ENCODE results near the gene RPL10A.

The RPL10A gene

GRCh38 chr6:35493307-35493983, 25.2 kb downstream of the RPL10A start:
- no peak for DNase-seq

DNA sequence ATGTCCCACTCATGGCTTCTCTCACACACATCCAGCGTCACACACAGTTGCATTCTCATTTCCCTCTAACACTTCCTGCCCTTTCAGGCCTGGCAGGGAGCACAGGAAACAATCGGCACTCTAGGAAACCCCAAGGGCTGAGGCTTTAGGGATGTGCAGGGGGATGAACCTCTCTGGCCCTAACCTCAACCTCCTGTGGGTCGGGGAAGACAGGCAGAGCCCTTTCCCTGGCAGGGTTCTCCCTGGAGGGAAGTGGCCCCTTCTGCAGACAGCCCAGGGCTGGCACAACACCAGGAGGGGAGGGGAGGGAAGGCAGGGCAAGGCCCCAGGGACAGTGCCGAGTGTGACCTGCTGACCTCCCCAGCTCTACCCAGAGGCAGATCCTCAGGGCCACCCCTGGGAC, 26.0 kb downstream of the RPL10A start:
- DNase-seq = no peak

- DNase-seq = no peak
Observed at GRCh38 chr6:35495258-35496035, 27.2 kb downstream of the RPL10A start.

DNA sequence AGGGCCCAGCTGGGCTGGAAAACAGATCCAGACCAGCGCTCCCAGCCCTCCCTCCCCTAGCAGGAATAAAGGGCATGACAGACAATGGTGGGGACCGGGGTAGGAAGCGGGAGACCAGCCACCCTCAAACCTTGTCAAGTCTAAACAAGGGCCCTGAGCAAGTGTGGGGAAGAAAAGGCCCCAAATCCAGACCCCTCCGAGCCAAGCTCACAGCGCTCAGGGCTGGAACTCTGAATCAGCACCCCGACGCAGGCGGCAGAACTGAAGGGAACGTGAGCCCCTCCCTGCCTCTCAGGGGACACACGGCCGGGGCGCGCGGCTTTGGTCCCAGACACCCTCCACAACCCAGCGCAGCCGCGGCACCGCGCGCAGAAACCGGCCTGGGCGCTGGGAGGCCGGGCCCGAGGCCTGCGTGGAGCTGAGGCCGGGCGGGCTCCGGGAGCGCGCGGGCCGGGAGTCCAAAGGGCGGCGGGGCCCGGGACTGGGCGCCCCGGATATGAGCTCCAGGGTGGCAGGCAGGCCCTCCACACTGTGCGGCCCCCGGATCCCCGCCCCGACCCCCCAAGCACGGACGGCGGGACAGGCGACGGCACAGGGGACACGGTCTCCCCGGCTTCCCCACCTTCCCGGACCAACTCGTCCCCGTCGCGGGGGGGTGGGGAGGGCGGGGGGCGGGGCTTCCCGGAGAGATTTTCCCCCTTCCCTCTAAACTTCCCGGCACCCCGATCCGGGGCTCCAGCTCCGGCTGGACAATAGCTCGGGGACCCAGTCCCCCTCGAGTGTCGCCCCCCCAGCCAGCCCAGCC, 28.0 kb downstream of the RPL10A start:
- no peak for DNase-seq

DNA sequence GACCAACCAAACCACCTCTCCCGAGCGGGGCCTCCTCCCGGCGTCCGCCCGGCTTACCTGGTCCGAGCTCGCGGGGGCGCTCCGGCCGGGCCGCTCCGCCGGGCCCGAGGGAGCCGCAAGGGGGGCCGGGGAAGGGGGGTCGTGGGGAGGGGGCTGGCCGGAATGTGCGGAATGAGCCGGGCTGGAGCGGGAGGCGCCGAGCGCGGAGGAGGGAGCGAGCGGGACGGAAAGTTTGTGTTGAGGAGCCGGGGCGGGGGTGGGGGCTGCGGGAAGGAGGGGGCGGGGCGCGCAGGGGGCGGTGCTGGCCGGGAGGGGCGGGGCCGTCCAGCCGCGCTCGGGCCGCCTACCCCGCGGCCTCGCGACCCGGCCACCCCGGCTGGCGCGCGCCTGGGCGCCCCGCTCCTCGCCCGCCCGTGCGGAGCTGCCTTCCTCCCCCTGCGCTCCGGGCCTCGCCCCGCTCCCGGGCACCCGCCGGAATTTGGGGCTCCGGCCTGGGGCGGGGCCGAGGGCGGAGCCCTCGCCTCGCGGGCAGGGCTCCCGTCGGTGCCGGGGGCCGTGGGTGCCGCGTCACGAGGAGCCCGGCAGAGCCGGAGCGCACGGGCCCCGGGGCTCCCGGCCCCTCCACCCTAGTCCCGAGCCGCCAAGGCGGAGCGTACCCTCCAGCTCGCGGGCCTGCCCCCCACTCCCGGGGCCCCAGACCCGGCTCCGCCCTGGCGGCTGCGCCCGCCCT, 28.8 kb downstream of the RPL10A start, which contains the start of gene TEAD3:
TEAD3 (minus strand) TSS at position 239 of the 730 bp plus-strand sequence.
- DNase-seq = no peak

- no peak for DNase-seq
Observed at GRCh38 chr6:35497571-35498421, 29.6 kb downstream of the RPL10A start.

GRCh38 chr6:35498422-35499067, 30.3 kb downstream of the RPL10A start:
- DNase-seq = no peak

GRCh38 chr6:35499372-35499771, 31.2 kb downstream of the RPL10A start:
- no peak for DNase-seq

DNA sequence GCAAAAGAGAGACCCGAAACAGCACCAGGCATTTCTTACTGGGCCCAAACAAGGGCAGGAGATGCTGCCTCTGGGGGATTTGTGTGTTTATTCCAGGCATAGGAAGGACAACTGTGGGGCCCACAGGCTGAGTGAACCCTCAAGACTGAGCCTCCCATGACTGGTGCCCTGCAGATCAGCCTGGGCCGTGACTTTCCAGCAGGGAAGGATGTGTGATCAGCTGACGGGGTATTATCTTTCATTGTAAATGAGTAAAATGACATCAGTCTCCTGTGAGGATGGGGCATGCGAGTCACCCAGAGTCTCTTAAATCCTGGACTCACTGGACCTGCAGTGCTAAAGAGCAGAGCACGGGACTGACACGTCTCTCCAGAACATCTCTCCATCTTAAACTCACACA, 32.6 kb downstream of the RPL10A start:
- DNase-seq = no peak

DNA sequence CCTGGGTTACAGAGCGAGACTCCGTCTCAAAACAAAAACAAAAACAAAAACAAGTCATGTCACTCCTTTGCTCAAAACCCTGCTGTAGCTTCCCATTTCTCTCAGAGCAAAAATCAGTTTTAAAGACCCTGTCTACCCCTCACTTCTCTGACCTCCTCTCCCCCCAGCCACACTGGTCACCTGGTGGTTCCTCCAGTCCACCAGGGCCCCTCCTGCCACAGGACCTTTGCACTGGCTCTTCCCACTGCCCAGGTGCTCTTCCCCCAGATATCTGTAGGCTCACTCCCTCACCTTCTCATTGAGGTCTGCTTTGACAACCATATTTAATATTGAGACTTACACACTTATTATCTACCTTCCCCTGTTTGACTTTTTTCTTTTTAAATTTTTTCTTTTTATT, 33.6 kb downstream of the RPL10A start:
- DNase-seq = no peak

GRCh38 chr6:35503534-35503933, 35.3 kb downstream of the RPL10A start:
- no peak for DNase-seq

DNA sequence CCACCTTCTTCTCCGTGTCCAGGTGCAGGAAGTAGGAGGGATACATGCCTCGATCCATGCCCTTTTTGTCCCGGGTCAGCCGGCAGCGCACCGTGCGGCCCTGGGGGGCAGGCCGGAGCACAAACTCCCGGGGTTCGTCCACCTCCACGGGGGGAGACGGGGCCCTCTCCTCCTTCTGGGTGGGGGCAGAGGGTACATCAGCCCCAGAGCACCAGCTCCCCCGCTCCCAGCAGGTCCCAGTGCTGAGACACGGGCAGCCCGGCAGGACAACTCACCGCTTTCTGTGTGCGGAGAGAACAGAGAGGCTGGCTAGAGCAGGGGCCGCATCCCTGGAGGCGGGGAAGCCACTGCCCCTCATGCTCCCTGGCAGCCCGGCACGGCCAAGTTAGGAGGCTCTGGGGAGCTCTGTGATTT, 37.8 kb downstream of the RPL10A start:
- no peak for DNase-seq

- DNase-seq = no peak
Observed at GRCh38 chr6:35506536-35506935, 38.3 kb downstream of the RPL10A start.

DNA sequence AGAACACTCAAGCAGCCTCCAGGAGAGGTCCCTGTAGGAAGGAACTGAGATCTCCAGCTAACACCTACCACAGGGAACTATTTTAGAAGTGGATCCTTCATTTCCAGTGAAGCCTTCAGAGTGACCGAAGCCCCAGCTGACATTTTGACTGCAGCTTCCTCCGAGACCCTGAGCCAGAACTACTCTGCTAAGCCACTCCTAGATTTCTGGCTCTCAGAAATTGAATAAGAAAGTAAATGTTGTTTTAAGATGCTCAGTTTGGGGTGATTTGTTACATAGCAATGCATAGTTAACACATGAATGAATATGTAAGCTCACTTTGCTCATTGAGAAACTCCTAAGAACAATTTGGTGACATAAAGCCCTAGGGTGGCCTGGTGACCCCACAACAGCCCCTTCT, 39.0 kb downstream of the RPL10A start:
- no peak for DNase-seq

- no peak for DNase-seq
Observed at GRCh38 chr6:35508027-35508426, 39.8 kb downstream of the RPL10A start.

- no peak for DNase-seq
Observed at GRCh38 chr6:35508542-35508941, 40.3 kb downstream of the RPL10A start.

DNA sequence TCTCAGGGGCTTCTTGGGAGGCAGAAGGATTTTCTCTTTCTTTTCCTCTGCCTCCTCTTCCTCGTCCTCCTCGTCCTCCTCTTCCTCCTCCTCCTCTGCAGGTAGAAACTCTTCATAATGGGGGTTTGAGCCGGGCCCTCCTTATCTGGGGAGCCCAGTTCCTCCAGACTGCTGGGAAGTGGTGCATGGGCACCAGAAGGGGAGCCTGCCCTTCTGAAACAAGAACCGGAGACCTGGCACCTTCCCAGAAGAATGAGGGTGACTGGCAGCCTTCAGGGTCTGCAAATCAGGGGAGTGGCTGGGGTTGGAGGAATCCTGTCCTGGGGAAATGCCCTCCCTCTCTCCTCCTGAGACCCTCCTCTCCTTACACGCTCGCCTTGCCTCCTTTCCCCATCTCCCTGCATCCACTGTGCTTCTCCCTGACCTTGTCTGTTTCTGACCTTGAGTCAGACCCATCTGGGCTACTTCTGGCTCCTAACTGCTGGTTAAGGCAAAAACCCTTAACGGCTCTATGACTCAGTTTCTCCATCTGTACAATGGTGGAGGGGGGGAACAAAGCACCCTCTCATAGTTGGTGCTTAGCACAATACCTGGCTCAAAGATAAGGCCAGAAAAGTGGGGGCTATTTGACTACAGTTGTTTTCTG, 42.8 kb downstream of the RPL10A start:
- no peak for DNase-seq

DNA sequence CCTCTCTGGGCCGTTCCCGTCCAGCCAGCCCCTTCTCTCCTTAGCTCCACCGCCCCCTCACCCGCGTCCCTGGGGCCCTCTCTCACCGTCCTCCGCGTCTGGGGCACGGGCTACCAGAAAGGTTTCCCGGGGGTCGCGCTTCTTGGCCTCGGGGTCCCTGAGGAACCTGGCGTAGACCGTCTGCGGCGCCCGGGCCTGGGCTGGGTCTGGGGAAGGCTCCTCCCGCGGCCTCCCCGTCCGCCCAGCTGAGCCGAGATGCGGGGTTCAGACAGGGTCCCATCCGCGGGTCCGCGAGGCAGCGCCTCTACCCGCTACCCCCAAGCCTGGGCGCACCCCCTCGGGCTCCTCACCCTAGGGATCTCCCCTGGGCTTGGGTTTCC, 43.4 kb downstream of the RPL10A start:
- no peak for DNase-seq

DNA sequence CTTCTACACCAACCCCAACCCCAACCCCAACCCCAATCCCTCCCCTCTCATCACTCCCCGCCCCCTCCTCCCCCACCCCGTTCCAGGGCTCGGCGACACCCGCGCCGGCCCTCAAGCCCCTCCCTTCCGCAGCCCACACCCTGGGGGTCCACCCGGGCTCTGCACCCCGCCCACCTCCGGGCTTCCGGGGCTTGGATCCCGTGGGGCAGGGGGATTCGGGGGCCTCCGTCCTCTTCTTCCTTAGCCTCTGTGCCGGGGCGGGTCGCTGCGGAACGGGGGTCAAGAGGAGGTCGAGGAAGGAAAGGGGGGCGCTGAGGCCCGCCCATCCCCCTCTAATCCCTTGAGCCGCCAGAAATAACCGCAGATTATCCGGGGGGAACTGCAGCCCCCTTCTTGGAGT, 43.8 kb downstream of the RPL10A start:
- DNase-seq = no peak

- no peak for DNase-seq
Observed at GRCh38 chr6:35512740-35513139, 44.5 kb downstream of the RPL10A start, which contains the start of gene TULP1. TULP1 (minus strand) TSS chr6:35512896; CDS start chr6:35512858, 38 bp downstream.

DNA sequence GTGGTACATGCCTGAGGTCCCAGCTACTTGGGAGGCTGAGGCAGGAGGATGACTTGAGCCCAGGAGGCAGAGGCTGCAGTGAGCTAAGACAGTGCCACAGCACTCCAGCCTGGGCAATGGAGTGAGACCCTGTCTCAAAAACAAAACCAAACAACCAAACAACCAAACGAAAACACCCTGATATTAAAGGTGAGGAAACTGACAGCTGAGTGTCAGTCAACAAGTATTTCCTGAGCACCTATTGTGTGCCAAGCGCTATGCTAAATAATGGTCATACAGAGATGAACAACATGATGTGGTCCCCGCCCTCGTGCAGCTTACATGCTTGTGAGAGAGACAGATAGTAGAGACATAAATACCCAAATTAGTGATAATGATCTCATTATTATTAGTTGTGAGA, 46.4 kb downstream of the RPL10A start:
- DNase-seq = no peak

All from COR-L47 (cell line).